ENCODE measurements around the gene CBLN2. TPM values are rescaled to one million over a fixed set of nuclear protein-coding genes. Genes with fewer than 3 reads are reported as not detected.

The CBLN2 gene
- total RNA-seq, 4 donors from 2014 or later, result not detected

GRCh38 chr18:72504866-72505265, 39.3 kb downstream of the CBLN2 start:
- TF ChIP-seq, protein P1, sequence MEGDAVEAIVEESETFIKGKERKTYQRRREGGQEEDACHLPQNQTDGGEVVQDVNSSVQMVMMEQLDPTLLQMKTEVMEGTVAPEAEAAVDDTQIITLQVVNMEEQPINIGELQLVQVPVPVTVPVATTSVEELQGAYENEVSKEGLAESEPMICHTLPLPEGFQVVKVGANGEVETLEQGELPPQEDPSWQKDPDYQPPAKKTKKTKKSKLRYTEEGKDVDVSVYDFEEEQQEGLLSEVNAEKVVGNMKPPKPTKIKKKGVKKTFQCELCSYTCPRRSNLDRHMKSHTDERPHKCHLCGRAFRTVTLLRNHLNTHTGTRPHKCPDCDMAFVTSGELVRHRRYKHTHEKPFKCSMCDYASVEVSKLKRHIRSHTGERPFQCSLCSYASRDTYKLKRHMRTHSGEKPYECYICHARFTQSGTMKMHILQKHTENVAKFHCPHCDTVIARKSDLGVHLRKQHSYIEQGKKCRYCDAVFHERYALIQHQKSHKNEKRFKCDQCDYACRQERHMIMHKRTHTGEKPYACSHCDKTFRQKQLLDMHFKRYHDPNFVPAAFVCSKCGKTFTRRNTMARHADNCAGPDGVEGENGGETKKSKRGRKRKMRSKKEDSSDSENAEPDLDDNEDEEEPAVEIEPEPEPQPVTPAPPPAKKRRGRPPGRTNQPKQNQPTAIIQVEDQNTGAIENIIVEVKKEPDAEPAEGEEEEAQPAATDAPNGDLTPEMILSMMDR (IDR thresholded peaks at IDR 0.05; ENCODE audit: low read depth), result no peak

- TF ChIP-seq, protein P1 (IDR thresholded peaks at IDR 0.05; ENCODE audit: low read depth), result no peak
These were observed 41.3 kb downstream of the CBLN2 start for GRCh38 chr18:72502671-72503431.

DNA sequence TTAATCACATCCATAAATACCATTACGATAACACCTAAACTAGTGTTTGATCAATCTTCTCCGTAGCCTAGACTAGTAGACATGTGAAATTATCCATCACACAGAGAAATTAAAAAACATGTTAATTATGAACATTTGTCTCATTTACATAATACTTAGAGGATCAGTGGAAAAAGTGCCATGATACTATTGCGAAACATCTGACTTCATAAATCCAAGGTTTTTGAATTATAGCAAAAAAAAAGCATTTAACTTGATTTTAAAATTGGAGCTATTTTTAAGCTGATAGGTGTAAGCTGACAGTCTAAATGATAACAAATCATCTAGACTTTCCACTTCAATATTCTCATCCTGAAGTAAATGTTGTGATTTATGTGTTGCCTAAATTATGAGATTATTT, 51.6 kb downstream of the CBLN2 start:
- TF ChIP-seq, protein P1 (IDR thresholded peaks at IDR 0.05; ENCODE audit: low read depth), result no peak

All from subcutaneous adipose tissue (tissue), 4 donors.